WTC11 (cell line): ENCODE measurements around the gene STK40. TPM values are rescaled to one million over a fixed set of nuclear protein-coding genes. Genes with fewer than 3 reads are reported as not detected.

ENCODE experiments used
- ATAC-seq: fragments of 200-7000 bp; cut with Tn5 transposase; 2 replicates; pipeline ENCODE4 v1.10.0; 2021; ENCODE audit warnings: mild to moderate bottlenecking, moderate library complexity
- CTCF ChIA-PET: fragments of 300-600 bp; sonication (Branson Sonifier 250); formaldehyde crosslinking; loops from one replicate; lab custom pipeline; 2021; ENCODE audit warnings: antibody characterized with exemption; lab: Charles Lee
- POLR2A ChIA-PET: fragments of 350-600 bp; sonication (Branson Sonifier 250); formaldehyde crosslinking; loops from one replicate; lab custom pipeline; 2021; ENCODE audit warnings: antibody characterized with exemption; lab: Charles Lee
- DNase-seq: peaks from one replicate; pipeline ENCODE4 v3.0.0; 2021; ENCODE audit warnings: low spot score
- H3K27ac Mint-ChIP-seq: 2 replicates; pipeline ENCODE4 v1.8.0; 2021; ENCODE audit warnings: mixed read lengths
- H3K27me3 Mint-ChIP-seq: 2 replicates; pipeline ENCODE4 v1.8.0; 2021; ENCODE audit warnings: low read depth, mild to moderate bottlenecking, moderate library complexity, mixed read lengths
- H3K36me3 Mint-ChIP-seq: 2 replicates; pipeline ENCODE4 v1.8.0; 2021; ENCODE audit warnings: mixed read lengths
- H3K4me1 Mint-ChIP-seq: 2 replicates; pipeline ENCODE4 v1.8.0; 2022; ENCODE audit warnings: mixed read lengths
- H3K4me3 Mint-ChIP-seq: 2 replicates; pipeline ENCODE4 v1.8.0; 2021; ENCODE audit warnings: mild to moderate bottlenecking, moderate library complexity, mixed read lengths
- H3K9me3 Mint-ChIP-seq: 2 replicates; pipeline ENCODE4 v1.8.0; 2021; ENCODE audit warnings: mixed read lengths
- E2F5 ChIP-seq: sonication (generic); formaldehyde crosslinking; IDR thresholded peaks from 2 replicates; pipeline ENCODE4 v1.8.1; 2022; ENCODE audit warnings: mild to moderate bottlenecking, moderate library complexity, missing genetic modification reagents
- FOXP4 ChIP-seq: sonication (generic); formaldehyde crosslinking; IDR thresholded peaks from 2 replicates; pipeline ENCODE4 v1.8.0; 2022; ENCODE audit warnings: mild to moderate bottlenecking, missing genetic modification reagents
- GABPB1 ChIP-seq: sonication (generic); formaldehyde crosslinking; IDR thresholded peaks from 2 replicates; pipeline ENCODE4 v1.8.1; 2023; ENCODE audit warnings: mild to moderate bottlenecking, missing genetic modification reagents
- IRF1 ChIP-seq: sonication (generic); formaldehyde crosslinking; IDR thresholded peaks from 2 replicates; pipeline ENCODE4 v1.8.0; 2023; ENCODE audit warnings: missing genetic modification reagents
- JAZF1 ChIP-seq: fragments of 250-450 bp; sonication (Bioruptor Pico); IDR thresholded peaks from 2 replicates; pipeline ENCODE4 v1.9.0; 2021; ENCODE audit warnings: moderate library complexity, mild to moderate bottlenecking, inconsistent platforms
- KAT7 ChIP-seq: sonication (generic); formaldehyde crosslinking; IDR thresholded peaks from 2 replicates; pipeline ENCODE4 v1.8.1; 2023; ENCODE audit warnings: missing genetic modification reagents, mild to moderate bottlenecking, borderline replicate concordance
- NFE2L1 ChIP-seq: sonication (generic); formaldehyde crosslinking; IDR thresholded peaks from 2 replicates; pipeline ENCODE4 v1.8.1; 2023; ENCODE audit warnings: missing genetic modification reagents
- SMAD3 ChIP-seq: sonication (generic); formaldehyde crosslinking; IDR thresholded peaks from 2 replicates; pipeline ENCODE4 v1.8.0; 2022; ENCODE audit warnings: missing genetic modification reagents, mild to moderate bottlenecking, borderline replicate concordance
- SOX15 ChIP-seq: fragments of 250-450 bp; sonication (Bioruptor Pico); IDR thresholded peaks from 2 replicates; pipeline ENCODE4 v1.9.0; 2021; ENCODE audit warnings: mild to moderate bottlenecking
- STAT6 ChIP-seq: sonication (generic); formaldehyde crosslinking; conservative IDR thresholded peaks from 2 replicates; pipeline ENCODE4 v1.8.1; 2023; ENCODE audit warnings: mild to moderate bottlenecking, low read depth, missing genetic modification reagents, moderate library complexity
- TEAD1 ChIP-seq: sonication (generic); formaldehyde crosslinking; IDR thresholded peaks from 2 replicates; pipeline ENCODE4 v1.8.0; 2022; ENCODE audit warnings: mild to moderate bottlenecking, missing genetic modification reagents
- ZNF121 ChIP-seq: sonication (generic); formaldehyde crosslinking; IDR thresholded peaks from 2 replicates; pipeline ENCODE4 v1.8.0; 2023; ENCODE audit warnings: missing genetic modification reagents
- ZNF263 ChIP-seq: sonication (generic); formaldehyde crosslinking; IDR thresholded peaks from 2 replicates; pipeline ENCODE4 v1.8.1; 2022; ENCODE audit warnings: low read depth, mild to moderate bottlenecking, moderate library complexity, missing genetic modification reagents
- ZNF425 ChIP-seq: fragments of 250-450 bp; sonication (Bioruptor Pico); conservative IDR thresholded peaks from 2 replicates; pipeline ENCODE4 v1.9.0; 2021; ENCODE audit warnings: mild to moderate bottlenecking
- ZNF532 ChIP-seq: fragments of 250-450 bp; sonication (Bioruptor Pico); IDR thresholded peaks from 2 replicates; pipeline ENCODE4 v1.9.0; 2021; ENCODE audit warnings: mild to moderate bottlenecking, borderline replicate concordance
- total RNA-seq: library from RNA; stranded (reverse); gene quantifications from 3 replicates; pipeline ENCODE4 v1.2.3, GENCODE V29; 2021

The STK40 gene
- total RNA-seq, 1 experiment from 2014 or later, result 24.7 TPM

- no peak for TF ChIP-seq FOXP4
- TF ChIP-seq GABPB1 (CRISPR knock-in tag), result no peak
- no peak for TF ChIP-seq TEAD1 (CRISPR knock-in tag)
- TF ChIP-seq ZNF425 (CRISPR knock-in tag), result no peak
- TF ChIP-seq, all 79 proteins: peak for 0
Measured at GRCh38 chr1:36304970-36305914, 80.5 kb downstream of the STK40 start (continued).

GRCh38 chr1:36304521-36304920, 81.2 kb downstream of the STK40 start:
- H3K9me3 Mint-ChIP-seq, result no peaks in the 10 kb centered on the region
- no peak overlapping the region for H3K27ac Mint-ChIP-seq
- TF ChIP-seq SMAD3 (CRISPR knock-in tag), result no peak
- no peak for TF ChIP-seq ZNF263 (CRISPR knock-in tag)
- TF ChIP-seq STAT6 (CRISPR knock-in tag), result no peak
- TF ChIP-seq E2F5 (CRISPR knock-in tag), result no peak
- no peak for TF ChIP-seq ZNF121
- TF ChIP-seq NFE2L1 (CRISPR knock-in tag), result no peak
- no peak for TF ChIP-seq JAZF1
- TF ChIP-seq IRF1, result no peak
- no peak for TF ChIP-seq ZNF532 (CRISPR knock-in tag)
- no peak for TF ChIP-seq SOX15 (CRISPR knock-in tag)
- TF ChIP-seq KAT7 (CRISPR knock-in tag), result no peak
- DNase-seq (no peak), ATAC-seq (no peak)
- no peaks in the 10 kb centered on the region for H3K27me3 Mint-ChIP-seq
- ChIA-PET POLR2A (interaction anchor here (0.7 kb wide), 2 partner anchors 16 to 207 kb away, joined by 3 to 6 read pairs; no protein-coding TSS in a partner anchor), CTCF (interaction anchor here (0.6 to 0.7 kb wide), 2 partner anchors 17 to 115 kb away, joined by 3 read pairs; no protein-coding TSS in a partner anchor)
- H3K36me3 Mint-ChIP-seq, result peaks cover 51% of the 10 kb centered on the region
- H3K4me1 Mint-ChIP-seq, result peaks cover 17% of the 10 kb centered on the region
- H3K4me3 Mint-ChIP-seq, result no peak overlapping the region
